GM23338 (cell line): ENCODE results near the gene PLA2G2A. TPM values are rescaled to one million over a fixed set of nuclear protein-coding genes. Genes with fewer than 3 reads are reported as not detected.

Experiments
- ATAC-seq: fragments of 200-7000 bp; cut with Tn5 transposase; 3 replicates; pipeline ENCODE4 v1.9.1; 2020
- DNase-seq: peaks from one replicate; pipeline ENCODE4 v3.0.0-alpha.2; 2015; ENCODE audit warnings: low spot score
- H2AFZ ChIP-seq: fragments of 200-600 bp; sonication (generic); 2 replicates; pipeline ENCODE4 v1.8.0; 2016; ENCODE audit warnings: antibody characterized with exemption, mild to moderate bottlenecking, moderate library complexity
- H3F3A ChIP-seq: fragments of 200-600 bp; sonication (generic); replicated peaks from 2 replicates; pipeline ENCODE4 v1.8.0; 2017; ENCODE audit warnings: antibody characterized with exemption, mixed run types, low read depth
- H3K27ac ChIP-seq: fragments of 200-600 bp; sonication (generic); 2 replicates; pipeline ENCODE4 v1.6.1; 2016; ENCODE audit warnings: low read depth
- H3K27me3 ChIP-seq: fragments of 200-600 bp; sonication (generic); 2 replicates; pipeline ENCODE4 v1.8.0; 2016; ENCODE audit warnings: mild to moderate bottlenecking, mixed run types, moderate library complexity; ENCODE audit not compliant: insufficient read depth
- H3K36me3 ChIP-seq: fragments of 200-600 bp; sonication (generic); 2 replicates; pipeline ENCODE4 v1.8.0; 2016; ENCODE audit warnings: mild to moderate bottlenecking; ENCODE audit not compliant: insufficient read depth
- H3K4me1 ChIP-seq: fragments of 200-600 bp; sonication (generic); 2 replicates; pipeline ENCODE4 v1.8.0; 2016; ENCODE audit warnings: mild to moderate bottlenecking, moderate library complexity; ENCODE audit not compliant: insufficient read depth
- H3K4me2 ChIP-seq: fragments of 200-600 bp; sonication (generic); 2 replicates; pipeline ENCODE4 v1.7.1; 2017; ENCODE audit warnings: mixed run types
- H3K4me3 ChIP-seq: fragments of 200-600 bp; sonication (generic); 2 replicates; pipeline ENCODE4 v1.6.1; 2016; ENCODE audit warnings: mixed run types
- H3K79me2 ChIP-seq: fragments of 200-600 bp; sonication (generic); replicated peaks from 2 replicates; pipeline ENCODE4 v1.8.0; 2017; ENCODE audit warnings: mild to moderate bottlenecking; ENCODE audit not compliant: insufficient read depth
- H3K9me2 ChIP-seq: fragments of 200-600 bp; sonication (generic); 2 replicates; pipeline ENCODE4 v1.8.0; 2017; ENCODE audit not compliant: insufficient read depth
- H4K20me1 ChIP-seq: fragments of 200-600 bp; sonication (generic); replicated peaks from 2 replicates; pipeline ENCODE4 v1.8.0; 2017; ENCODE audit warnings: mild to moderate bottlenecking; ENCODE audit not compliant: insufficient read depth
- H3K27ac Mint-ChIP-seq: 2 replicates; pipeline ENCODE4 v1.8.0; 2020; ENCODE audit warnings: inconsistent platforms, mild to moderate bottlenecking, moderate library complexity, mixed read lengths
- H3K27me3 Mint-ChIP-seq: 3 replicates; pipeline ENCODE4 v1.8.0; 2022; ENCODE audit warnings: low read depth, mild to moderate bottlenecking, moderate library complexity, mixed read lengths, inconsistent platforms; ENCODE audit not compliant: insufficient read depth, poor library complexity
- H3K36me3 Mint-ChIP-seq: 3 replicates; pipeline ENCODE4 v1.8.0; 2021; ENCODE audit warnings: low read depth, mild to moderate bottlenecking, inconsistent platforms, moderate library complexity, mixed read lengths
- H3K4me1 Mint-ChIP-seq: 3 replicates; pipeline ENCODE4 v1.8.0; 2020; ENCODE audit warnings: mild to moderate bottlenecking, inconsistent platforms, mixed read lengths
- H3K4me3 Mint-ChIP-seq: 3 replicates; pipeline ENCODE4 v1.8.0; 2021; ENCODE audit warnings: moderate library complexity, mild to moderate bottlenecking, inconsistent platforms, mixed read lengths
- H3K9me3 Mint-ChIP-seq: 3 replicates; pipeline ENCODE4 v1.8.0; 2020; ENCODE audit warnings: moderate library complexity, mild to moderate bottlenecking, inconsistent platforms, mixed read lengths
- CREB1 ChIP-seq: fragments of 250-450 bp; sonication (Bioruptor Pico); IDR thresholded peaks from 2 replicates; pipeline ENCODE4 v1.5.0; 2020; ENCODE audit warnings: low read depth, mild to moderate bottlenecking, moderate library complexity
- CTCF ChIP-seq, 2 experiments: fragments of 200-600 bp in 1 of 2; sonication (generic) in 1 of 2; conservative IDR thresholded peaks; 2 replicates each; pipeline versions ENCODE4 v1.5.1 to v1.6.1; 2016 to 2017; ENCODE audit warnings: antibody characterized with exemption in 2 of 2, low read depth in 2 of 2, mild to moderate bottlenecking in 2 of 2, moderate library complexity in 1 of 2
- ETS1 ChIP-seq: IDR thresholded peaks from 2 replicates; pipeline ENCODE4 v1.6.1; 2016; ENCODE audit warnings: antibody characterized with exemption
- EZH2 ChIP-seq: fragments of 200-600 bp; sonication (generic); IDR thresholded peaks from one replicate; pipeline ENCODE4 v1.8.0; 2017; ENCODE audit warnings: antibody characterized with exemption, mild to moderate bottlenecking, low read depth; ENCODE audit not compliant: unreplicated experiment
- EZH2phosphoT487 ChIP-seq: fragments of 200-600 bp; sonication (generic); IDR thresholded peaks from one replicate; pipeline ENCODE4 v1.8.1; 2018; ENCODE audit warnings: antibody characterized with exemption; ENCODE audit not compliant: unreplicated experiment
- JUNB ChIP-seq: IDR thresholded peaks from one replicate; pipeline ENCODE4 v1.6.1; 2016; ENCODE audit warnings: antibody characterized with exemption; ENCODE audit not compliant: unreplicated experiment
- NANOG ChIP-seq: IDR thresholded peaks from 2 replicates; pipeline ENCODE4 v1.6.1; 2016; ENCODE audit warnings: antibody characterized with exemption, borderline replicate concordance
- ZNF114 ChIP-seq: fragments of 250-450 bp; sonication (Bioruptor Pico); IDR thresholded peaks from 2 replicates; pipeline ENCODE4 v1.5.0; 2020; ENCODE audit warnings: mild to moderate bottlenecking, moderate library complexity
- ZNF462 ChIP-seq: fragments of 250-450 bp; sonication (Bioruptor Pico); IDR thresholded peaks from 2 replicates; pipeline ENCODE4 v1.5.0; 2020; ENCODE audit warnings: mild to moderate bottlenecking, moderate library complexity
- polyA plus RNA-seq: library from polyadenylated mRNA; unstranded; fragments of >200 nt; fragmentation: Nextera tagmentation; extraction: Ambion mirVana; gene quantifications from 2 replicates; pipeline ENCODE4 v1.2.1, GENCODE V29; 2016
- total RNA-seq: library from RNA; depleted of rRNA; stranded (reverse); fragments of >200 nt; shearing (Covaris generic); gene quantifications from 2 replicates; pipeline ENCODE4 v1.2.3, GENCODE V29; 2014
- TF ChIP-seq, protein P1 (sequence below): IDR thresholded peaks from one replicate; pipeline ENCODE4 v1.6.1; 2018; ENCODE audit warnings: antibody characterized with exemption; ENCODE audit not compliant: unreplicated experiment

PLA2G2A gene
- total and polyA plus RNA-seq, 2 experiments from 2014 or later = 0.55 TPM; not detected in 1

- no peak for TF ChIP-seq CREB1
These were observed 3.0 kb downstream of the PLA2G2A start (continued) for GRCh38 chr1:19976317-19977003.

DNA sequence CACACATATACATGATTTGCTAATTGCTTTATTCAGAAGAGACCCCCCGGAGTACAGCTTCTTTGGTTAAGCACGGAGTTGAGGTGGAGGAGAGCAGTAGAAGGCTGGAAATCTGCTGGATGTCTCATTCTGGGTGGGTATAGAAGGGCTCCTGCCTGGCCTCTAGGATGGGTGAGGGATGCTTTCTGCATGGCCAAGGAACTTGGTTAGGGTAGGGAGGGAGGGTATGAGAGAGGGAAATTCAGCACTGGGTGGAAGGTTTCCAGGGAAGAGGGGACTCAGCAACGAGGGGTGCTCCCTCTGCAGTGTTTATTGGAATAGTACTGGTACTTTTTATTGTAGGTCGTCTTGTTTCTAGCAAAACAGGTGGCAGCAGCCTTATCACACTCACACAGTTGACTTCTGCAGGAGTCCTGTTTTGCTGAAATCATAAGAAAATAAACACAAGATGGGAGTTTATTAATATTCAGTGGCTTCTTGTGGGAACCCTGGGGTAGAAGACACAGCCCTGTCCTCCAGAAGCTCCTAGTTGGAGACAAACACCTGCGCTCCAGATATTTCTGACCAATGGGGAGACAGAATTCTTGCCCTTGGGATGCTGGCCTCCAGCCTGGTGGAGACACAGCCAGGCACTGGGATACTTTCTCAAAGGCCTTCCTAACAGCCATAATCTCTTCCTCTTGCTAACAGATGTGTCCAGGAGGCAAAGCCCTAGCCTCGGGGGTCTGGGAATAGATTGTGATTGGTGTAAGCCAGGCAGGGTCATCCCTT is 3.8 kb downstream of the PLA2G2A start:
- Histone ChIP-seq H3K79me2 (no peaks in the 10 kb centered on the region), H3K36me3 (no peaks in the 10 kb centered on the region), H3K9me2 (peaks cover 10% of the 10 kb centered on the region; the same call in 1 of the 2 replicates), H3K4me2 (no peak overlapping the region), H3K4me3 (no peak overlapping the region), H2AFZ (peak overlapping the region; percentile 33; the same call in 1 of the 2 replicates), H3K27ac (no peak overlapping the region), H3F3A (no peaks in the 10 kb centered on the region), H3K27me3 (no peaks in the 10 kb centered on the region), H4K20me1 (no peaks in the 10 kb centered on the region), H3K4me1 (peaks cover 5% of the 10 kb centered on the region; the same call in 1 of the 2 replicates)
- Mint-ChIP-seq H3K4me3 (no peak overlapping the region), H3K9me3 (no peaks in the 10 kb centered on the region; the same call in 1 of the 3 replicates), H3K4me1 (peaks cover 14% of the 10 kb centered on the region), H3K27ac (no peak overlapping the region), H3K36me3 (peaks cover 2% of the 10 kb centered on the region; the same call in 1 of the 3 replicates), H3K27me3 (peaks cover 15% of the 10 kb centered on the region)
- ATAC-seq (peak; percentile 57), DNase-seq (no peak)
- TF ChIP-seq EZH2phosphoT487 = no peak
- TF ChIP-seq EZH2 = no peak
- no peak for TF ChIP-seq ETS1
- TF ChIP-seq JUNB = no peak
- TF ChIP-seq NANOG = no peak
- TF ChIP-seq ZNF114 (CRISPR knock-in tag) = no peak
- TF ChIP-seq, protein P1, sequence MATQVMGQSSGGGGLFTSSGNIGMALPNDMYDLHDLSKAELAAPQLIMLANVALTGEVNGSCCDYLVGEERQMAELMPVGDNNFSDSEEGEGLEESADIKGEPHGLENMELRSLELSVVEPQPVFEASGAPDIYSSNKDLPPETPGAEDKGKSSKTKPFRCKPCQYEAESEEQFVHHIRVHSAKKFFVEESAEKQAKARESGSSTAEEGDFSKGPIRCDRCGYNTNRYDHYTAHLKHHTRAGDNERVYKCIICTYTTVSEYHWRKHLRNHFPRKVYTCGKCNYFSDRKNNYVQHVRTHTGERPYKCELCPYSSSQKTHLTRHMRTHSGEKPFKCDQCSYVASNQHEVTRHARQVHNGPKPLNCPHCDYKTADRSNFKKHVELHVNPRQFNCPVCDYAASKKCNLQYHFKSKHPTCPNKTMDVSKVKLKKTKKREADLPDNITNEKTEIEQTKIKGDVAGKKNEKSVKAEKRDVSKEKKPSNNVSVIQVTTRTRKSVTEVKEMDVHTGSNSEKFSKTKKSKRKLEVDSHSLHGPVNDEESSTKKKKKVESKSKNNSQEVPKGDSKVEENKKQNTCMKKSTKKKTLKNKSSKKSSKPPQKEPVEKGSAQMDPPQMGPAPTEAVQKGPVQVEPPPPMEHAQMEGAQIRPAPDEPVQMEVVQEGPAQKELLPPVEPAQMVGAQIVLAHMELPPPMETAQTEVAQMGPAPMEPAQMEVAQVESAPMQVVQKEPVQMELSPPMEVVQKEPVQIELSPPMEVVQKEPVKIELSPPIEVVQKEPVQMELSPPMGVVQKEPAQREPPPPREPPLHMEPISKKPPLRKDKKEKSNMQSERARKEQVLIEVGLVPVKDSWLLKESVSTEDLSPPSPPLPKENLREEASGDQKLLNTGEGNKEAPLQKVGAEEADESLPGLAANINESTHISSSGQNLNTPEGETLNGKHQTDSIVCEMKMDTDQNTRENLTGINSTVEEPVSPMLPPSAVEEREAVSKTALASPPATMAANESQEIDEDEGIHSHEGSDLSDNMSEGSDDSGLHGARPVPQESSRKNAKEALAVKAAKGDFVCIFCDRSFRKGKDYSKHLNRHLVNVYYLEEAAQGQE = no peak
- no peak for TF ChIP-seq CTCF (conservative IDR thresholded peaks at IDR 0.05; ENCODE audit: low read depth in 2 of 2)
- no peak for TF ChIP-seq CREB1
- no peak for TF ChIP-seq ZNF462 (CRISPR knock-in tag)
